GM18858 (cell line): ENCODE results near the gene OPN1SW.

ENCODE experiments used
- ATAC-seq: cut with Tn5 transposase; IDR thresholded peaks from one replicate; pipeline ENCODE4 v1.9.1; 2021; ENCODE audit not compliant: unreplicated experiment

The OPN1SW gene

GRCh38 chr7:128793181-128793547 lies 17.6 kb upstream of the OPN1SW start:
- no peak for ATAC-seq

DNA sequence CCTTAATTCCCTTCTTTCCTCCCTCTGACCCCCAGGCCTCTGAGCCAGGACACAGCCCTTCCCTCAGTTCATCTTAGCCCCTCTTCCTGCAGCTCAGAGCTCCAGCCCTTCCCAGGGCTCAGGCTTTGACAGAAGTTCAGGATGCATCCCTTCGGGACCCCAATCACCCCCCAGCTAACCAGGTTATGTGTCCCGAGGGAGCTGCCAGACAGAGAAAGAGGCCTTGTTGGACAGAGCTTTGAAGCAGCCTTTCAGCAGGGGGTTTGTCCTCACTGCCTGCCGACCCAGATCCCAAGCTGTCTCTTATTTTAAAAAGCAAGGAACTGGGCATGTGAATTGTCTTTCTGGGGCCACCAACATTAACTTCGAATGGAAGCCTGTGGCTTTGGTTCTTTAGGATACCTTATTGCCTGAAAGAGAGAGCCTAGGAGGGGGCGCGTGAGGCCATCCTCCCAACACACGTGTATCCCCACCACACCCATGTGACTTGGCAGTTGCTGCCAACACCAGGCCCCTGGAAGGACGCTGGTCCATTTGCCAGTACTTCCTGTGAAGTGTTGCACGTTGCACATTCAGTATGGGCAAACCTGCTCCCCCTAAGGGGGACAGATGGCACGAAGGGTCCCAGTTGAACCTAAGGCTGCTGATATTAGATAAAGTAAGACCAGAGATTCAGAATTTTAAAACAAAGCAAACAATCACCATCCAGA lies 17.0 kb upstream of the OPN1SW start:
- no peak for ATAC-seq

DNA sequence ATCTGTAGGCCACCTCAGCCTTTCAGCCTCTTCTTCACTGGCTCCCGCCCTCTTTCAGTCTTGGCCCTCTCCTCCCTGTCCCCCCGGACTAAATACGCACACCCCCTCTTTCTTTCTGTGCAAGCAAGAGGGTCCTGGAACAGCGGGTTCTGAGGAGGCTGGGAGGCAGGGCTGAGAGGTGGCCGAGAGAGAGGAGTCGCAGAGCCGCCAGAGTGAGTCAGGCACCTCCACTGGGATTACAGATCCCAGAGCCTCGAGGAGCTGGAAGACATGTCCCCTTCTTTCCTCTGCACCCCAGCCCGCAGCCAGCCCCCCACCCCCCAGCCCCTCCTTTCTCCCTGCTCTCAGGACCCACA lies 16.4 kb upstream of the OPN1SW start:
- no peak for ATAC-seq

DNA sequence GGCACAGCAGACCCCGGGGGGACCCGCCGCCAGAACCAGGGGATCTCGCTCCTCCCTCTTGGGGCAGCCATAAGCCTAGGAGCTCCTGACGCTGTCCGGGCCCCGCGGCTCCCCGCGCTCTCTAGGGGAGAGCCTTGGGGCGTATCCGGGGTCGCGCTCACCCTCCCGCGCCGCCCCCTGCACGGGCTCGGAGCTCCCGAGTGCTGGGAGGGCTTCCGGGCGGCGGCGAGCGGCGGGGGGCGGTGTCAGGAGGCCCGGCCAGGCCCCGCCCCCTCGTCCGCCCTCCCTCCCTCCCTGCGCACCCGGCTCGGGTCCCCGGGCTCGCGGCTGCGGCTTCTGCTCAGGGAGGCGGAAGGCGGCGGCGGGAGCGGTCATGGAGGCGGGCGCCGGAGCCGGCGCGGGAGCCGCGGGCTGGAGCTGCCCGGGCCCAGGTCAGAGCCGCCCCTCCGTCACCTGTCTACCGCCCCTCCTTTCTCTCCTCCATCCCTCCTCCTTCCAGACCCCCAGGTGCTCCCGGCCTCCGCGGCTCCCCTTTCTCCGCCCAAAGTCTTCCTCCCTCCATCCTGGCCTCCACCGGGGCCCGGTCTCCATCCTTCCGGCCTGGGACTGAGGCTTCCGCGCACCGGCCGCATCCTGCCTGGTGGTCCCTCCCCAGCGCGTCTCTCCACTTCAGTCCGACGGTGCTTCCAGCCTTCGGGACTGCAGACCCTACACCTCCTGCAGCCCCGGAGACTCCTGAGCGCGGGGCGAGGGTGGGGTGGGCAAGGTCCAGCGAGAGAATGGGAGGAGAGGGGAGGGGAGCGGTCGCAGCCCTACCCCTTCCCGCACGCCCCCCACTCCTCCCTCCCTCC lies 15.8 kb upstream of the OPN1SW start, which contains the start of gene CCDC136:
TSS of gene CCDC136 (plus strand) at position 848 of the 851 bp plus-strand sequence. CDS start 444 bp downstream, outside the sequence.
- peak; percentile 53 for ATAC-seq

GRCh38 chr7:128790315-128791041 lies 14.9 kb upstream of the OPN1SW start:
- no peak for ATAC-seq

DNA sequence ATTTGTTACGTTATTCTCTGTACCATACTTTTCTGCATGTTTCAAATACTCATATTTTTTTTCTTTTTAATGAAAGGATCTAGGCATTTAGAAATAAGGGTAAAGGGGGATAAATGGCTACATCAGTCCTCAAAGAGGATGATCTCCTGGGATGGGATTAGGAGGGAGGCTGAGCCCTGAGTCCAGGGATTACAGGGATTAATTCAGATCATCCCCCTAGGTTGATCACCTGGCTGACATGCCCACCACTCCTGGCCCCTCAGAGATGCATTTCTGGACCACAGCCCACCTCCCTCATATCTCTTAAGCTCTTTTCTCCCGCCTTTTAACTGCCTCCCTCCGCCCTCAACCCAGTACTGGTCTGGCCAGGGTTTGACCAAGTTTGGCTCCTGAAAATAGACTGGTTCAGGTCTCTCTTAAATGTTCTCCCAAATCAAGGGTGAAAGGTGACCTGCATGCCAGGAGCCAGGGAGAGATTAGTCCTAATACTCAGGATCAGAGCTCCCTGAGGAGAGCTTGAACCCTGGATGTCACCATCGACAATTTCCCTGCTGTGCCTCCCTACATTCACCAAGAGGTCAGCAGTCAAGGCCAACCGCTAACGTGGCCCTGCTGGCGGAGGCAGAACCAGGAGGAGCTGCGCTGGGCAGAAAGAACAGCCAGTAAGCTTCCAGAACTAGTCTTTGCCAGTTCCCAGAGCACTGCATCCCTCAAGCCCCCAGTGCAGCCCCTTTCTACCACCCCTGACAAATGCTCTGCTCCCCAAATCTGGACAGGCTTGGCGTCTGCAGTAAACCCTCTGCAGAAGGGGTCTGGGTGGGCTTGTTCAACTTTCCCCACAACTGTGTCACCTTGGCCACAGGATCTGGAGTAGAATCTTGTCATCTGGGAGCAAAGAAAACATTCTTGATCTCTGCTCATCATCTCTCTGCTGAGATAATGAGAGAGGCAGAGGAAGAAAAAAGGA lies 13.1 kb upstream of the OPN1SW start:
- no peak for ATAC-seq

DNA sequence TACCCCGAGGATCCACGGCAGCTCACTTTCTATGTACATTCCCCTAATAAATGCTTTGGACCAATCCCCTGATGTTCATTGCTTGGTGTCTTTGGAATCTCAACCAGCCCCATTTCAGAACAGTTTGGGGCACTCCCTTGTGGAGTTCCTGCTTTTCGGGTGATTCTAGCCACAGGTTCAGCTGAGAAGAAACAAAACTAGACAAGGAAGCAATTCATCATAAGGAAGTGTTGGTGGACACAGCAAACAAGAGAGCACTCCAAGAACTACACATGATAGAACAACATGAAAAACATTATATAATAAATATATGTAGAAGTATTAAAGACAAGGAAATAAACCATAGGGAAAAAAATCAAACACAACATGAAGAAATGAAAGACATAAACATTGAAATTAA lies 10.1 kb upstream of the OPN1SW start:
- no peak for ATAC-seq

DNA sequence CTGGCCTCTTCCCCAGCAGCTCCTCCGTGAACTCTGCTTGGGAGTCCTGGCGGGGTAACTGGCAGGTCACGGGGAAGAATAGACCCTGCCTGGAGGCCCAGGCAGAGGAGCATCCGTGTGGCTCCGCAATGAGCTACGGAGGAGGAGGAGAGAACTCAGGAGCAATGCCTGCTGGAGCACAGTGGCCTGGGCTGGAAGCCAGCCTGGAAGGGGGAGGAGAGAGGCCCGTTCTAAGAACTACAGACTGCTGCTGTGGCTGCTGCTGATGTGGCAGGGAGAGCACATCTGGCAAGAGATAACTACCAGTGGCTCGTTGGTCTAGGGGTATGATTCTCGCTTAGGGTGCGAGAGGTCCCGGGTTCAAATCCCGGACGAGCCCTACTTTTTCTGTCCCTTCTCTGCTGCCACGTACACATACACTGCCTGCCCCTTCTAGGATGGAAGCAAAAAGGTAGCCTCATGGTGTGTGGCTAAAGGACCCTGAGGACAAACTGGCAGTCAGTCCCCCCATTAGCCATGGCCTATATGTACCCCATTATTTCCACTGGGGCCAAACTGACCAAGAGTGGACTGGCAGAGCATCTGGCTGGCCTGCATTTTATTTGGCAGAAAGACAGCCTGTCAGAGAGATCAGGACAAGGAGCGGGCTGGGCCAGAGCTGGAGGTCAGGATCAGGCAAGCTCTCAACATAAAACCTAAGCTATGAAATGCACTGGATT lies 7.7 kb upstream of the OPN1SW start:
- no peak for ATAC-seq

DNA sequence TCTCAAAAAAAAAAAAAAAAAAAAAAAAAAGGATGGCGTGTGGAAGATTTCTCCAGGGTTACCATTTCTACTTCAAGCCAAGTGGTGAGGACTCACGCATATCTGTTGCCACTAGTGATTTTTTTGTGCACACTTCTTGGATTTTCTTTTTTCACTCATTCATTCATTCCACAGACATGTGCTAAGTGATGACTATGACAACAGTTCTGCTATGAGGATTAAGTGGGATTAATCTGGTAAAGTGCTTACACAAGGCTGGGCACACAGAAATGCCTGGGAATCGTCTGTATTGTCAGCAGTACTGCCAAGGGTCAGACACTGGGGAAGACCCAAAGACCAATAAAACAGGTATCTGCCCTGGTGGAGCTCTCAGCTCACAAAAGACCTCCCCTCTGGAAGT lies 6.3 kb upstream of the OPN1SW start:
- no peak for ATAC-seq

- no peak for ATAC-seq
Observed at GRCh38 chr7:128781126-128781525, 5.5 kb upstream of the OPN1SW start.

GRCh38 chr7:128778946-128779345 lies 3.4 kb upstream of the OPN1SW start:
- no peak for ATAC-seq

DNA sequence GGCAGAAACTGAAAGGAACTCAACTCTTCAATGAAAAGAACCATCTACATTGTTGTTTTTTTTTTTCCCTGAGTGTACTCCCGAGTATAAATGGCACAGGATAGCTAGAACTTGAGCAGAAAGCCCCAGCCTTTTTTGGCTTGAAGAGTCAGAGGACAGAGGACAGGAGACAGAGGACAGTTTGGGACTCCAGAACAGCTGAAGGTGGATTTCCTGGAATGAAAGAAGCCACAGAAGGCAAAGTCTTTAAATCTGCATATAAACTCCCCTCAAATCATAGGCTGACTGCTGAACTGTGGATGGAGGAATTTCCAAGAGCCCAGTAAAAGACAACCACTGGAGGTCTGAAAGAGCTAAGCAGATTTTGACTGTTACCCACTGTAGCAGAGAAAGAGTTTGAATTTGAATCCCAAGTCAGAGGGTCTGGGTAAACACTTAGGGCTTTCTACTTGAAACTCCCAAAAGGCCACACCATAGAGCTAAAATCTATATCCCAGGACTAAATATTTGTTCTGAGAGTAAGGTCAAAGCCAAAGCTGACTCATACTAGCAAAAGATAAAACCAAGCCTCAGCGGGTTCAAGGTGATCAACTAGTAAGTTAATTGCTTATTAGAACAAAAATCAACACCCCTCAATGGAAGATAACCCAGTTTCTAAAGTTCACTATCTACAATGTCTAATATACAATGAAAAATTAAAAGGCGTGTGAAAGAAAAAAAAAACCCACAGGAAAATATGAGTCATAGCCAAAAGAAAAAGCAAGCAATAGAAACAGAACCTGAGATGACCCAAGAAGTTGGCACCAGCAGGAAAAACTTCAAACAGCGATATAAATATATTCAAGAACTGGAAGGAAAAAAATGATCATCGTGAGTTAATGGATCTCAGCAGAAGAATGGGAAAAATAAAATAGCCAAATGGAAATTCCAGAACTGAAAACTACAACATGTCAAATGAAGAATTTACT lies 1.8 kb upstream of the OPN1SW start:
- ATAC-seq: no peak

GRCh38 chr7:128774921-128775320 lies 673 bp downstream of the OPN1SW start:
- ATAC-seq: no peak

DNA sequence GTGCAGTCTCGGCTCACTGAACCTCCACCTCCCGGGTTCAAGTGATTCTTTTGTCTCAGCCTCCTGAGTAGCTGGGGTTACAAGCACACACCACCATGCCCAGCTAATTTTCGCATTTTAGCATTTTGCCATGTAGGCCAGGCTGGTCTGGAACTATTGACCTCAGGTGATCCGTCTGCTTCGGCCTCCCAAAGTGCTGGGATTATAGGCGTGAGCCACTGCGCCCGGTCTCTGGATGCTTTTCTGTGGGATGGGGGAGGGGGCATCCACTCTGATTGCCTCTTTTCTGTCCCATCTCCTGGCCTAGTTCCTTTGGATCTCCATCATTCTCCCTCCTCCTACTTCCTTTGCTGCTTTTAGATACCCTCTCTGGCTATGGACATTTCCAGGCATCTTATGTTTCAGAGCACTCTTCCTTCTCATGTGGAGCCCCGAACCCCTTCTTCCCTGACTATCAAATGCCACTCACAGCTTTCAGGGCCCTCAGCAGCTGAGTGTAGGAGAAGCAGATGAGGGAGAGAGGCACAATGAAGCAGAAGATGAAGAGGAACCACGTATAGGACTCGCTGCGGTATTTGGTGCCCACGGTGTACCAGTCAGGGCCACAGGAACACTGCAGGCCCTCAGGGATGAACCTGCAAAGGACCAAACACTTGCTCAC lies 1.4 kb downstream of the OPN1SW start:
- no peak for ATAC-seq

GRCh38 chr7:128773604-128774003 lies 2.0 kb downstream of the OPN1SW start:
- no peak for ATAC-seq

DNA sequence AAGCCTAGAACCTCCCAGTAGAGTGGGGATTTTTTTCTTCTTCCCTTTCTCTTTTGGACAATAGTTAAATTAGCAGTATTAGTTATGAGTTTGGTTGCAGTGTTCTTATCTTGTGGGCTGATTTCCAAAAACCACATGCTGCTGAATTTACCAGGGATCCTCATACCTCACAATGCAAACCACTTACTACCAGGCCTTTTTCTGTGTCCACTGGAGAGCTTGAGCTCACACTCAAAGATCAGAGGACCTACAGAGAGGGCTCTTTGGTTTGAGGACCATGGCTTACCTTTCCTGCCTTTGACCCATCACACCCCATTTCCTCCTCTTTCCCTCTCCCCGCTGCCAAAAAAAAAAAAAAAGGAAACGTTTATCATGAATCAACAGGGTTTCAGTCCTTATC lies 5.4 kb downstream of the OPN1SW start:
- no peak for ATAC-seq

- no peak for ATAC-seq
Observed at GRCh38 chr7:128767475-128768110, 8.0 kb downstream of the OPN1SW start.

DNA sequence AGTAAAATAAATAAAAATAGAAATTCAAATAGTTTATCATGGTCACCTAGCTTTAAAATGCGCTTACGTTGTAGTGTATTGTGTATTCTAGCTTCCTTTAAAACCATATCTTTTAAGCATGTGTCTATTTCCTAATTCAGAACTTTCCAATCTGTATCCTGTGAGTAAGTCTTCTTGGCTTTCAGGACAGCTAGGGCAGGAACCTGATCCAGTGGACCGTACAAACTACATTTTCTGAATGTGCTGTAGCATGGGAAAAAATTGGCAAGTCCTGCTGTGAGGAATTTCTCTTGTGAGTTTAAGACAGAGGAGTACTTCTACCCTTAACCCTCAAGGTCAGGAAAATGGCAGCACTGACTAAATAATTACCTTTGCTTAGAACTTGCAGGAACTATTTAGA lies 12.1 kb downstream of the OPN1SW start:
- ATAC-seq: no peak
